NCI-H187 (cell line): ENCODE results near the gene SLC37A2.

ENCODE experiments used
- DNase-seq, 2 experiments: peaks; one replicate each; lab custom pipeline; 2025; lab: John Stamatoyannopoulos, UW

Gene SLC37A2

DNA sequence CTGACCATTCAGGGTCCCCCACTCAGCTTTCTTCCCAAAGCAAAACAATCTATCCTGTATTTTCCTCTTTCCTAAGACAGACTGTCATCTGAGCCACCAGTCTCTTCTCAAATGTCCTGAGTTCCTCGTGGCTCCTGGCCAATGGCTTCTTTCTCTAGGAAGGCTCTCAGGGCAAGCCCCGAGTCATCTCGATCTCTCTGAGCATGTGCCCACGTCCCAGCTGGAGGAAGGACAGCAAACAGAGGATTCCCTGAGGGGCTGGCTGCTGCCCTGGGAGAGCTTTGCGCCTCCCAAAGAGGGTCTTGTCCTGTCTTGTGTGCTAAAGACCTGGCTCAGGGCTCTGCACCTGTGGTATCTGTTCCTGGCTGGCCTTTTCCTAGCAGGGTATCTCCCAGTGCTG is 8.3 kb downstream of the SLC37A2 start:
- no peak for DNase-seq

DNA sequence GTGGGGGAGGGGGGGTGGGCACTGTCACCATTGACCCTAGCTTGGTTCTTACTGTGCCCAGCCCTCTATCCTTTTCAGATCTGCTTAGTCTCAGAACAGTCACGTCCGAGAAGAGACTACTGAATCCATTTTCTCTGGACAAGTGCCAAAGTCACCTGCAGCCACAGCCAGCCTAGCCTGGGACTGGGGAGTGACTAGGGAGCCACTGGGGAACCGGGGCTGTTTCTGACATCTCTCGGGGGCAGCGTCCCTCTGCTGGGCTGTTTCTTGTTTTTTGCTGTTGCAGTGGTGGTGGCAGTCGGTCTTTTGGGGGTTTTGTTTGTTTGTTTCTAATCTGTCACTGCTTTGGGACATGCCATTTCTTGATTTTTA is 8.7 kb downstream of the SLC37A2 start:
- DNase-seq: no peak

DNA sequence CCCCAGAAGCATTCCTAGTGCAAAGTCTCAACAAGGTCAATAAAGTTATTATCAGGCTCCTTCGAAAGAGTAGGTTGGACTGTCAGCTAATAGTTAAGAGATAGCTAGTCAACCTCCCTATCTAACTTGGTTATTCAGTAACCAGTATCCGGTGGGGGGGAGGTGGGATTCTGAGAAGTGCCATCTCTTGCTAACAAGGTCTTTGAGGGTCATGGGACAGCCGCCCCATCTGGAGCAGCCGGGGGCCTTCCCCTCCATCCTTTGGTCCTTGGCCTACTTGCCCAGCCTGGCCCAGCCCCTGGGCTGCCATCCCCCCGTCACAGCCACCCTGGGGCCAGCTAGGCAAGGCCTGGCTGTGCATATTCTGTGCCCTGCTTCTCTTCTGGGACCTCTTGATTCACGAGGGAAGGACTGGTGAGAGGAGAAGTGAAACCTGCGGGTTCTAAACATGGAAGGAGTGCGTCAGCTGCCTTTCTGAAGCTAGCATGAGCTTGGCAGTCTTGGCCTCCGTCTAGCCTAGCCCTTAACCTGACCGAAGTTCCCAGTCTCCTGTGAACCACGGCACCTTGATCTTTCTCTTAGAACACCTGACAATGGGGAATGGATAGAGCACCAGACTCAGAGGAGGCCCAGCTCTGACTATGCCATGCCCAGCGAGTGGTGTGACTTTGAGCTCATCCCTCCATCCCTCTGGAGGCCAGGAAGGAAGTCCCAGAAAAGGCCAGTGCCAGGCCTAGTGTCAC is 9.3 kb downstream of the SLC37A2 start:
- no peak for DNase-seq

DNA sequence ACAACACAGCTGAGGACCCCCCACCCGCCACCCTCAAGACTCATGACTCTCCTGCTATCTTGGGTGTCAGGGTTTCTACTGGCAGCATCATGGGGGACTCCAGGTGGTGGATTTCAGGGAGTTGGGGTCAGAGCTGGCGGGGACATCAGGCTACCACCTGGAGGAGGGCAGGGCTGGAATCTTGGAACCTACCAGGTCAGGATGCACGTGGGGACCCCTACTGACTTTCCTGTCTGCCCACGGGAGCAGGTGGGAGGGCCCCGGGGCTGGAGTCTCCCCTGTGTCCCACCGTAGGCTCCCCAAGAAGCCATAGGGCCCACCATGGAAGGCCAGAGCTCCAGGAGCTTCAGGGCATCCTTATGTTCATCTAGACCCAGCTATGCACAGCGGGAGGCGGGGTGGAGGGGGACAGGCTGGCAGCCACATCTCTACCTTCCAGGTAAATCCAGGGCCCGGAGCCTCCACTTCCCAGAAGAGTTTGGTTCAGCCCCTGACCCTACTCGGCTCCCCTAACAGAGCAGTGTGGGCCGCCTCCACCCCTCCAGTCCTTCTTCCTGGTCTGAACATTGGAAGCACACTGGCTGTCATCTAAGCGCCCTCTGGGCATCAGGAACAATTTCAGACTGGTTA is 10.0 kb downstream of the SLC37A2 start:
- DNase-seq: no peak

DNA sequence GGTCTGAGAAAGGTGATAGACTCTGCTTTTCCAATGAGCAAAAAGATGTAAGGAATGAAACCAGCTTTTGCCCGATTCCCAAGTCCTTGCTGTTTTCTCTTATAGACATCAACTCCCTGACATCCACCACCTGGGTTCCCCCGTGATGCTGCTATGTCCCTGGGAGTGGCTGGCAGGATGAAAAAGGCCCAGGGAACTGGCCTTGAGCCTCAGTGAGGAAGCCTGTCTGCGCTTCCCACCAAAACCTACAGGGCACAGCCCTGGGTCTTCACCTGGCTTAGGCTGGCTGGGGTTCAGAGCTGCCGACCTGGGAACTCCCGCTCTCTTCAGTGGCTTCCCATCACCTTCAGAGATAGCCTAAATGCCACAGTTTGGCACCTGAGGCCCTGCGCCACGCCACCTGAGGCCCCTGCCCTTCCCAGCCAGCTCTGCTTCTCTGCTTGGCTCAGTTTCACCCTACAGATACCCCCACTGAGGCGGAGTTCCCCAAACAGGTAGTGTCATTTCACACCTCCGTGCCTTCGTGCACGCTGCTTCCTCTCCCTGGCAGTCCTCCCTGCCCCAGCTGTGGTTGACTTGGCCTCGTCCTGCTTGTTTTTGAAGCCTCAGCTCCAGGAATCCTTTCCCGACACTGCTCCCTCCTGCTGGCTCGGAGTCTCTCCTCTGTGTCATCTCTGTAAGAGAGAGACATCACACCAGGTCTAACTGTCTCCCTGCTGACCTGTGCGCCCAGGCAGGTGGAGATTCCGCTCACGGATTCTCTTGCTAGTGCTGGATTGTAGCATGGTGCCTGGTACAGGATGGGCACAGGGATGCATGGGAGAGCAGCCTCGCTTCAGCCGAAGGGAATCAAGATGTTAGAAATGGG is 10.7 kb downstream of the SLC37A2 start:
- no peak for DNase-seq

DNA sequence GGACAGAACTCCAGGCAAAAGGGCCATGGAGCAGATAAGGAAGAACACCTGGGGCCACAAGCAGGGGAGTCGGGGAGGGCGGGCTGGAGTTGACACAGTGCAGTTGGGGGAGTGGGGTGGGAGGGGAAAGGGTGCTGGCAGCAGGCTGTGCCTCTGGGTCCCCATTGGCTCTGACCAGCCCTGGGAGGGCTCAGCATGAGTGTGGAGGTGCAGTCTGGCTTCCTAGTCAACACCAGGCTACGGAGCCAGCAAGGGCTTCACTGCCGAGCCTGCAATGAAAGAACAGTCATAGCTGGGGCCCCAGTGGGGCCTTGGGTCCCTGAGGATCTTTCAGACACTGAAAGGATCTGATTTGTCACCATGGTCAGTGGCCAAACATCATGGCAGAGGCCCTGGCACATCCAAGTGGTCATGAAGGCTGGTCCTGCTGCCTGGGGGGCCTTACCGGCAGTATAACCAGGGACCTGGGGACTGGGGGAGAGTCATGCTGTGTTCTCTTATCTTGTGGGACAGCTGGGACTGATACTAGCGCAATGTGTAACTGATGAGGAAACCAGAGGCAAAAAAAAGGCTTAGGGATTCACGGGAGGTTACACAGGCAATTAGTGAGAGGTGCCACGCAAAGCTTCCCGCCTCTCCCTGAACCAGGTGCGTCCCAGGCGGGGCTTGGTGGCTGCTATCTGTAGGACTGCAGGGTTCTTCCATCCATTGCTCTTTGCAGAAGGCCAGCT is 11.6 kb downstream of the SLC37A2 start:
- no peak for DNase-seq

DNA sequence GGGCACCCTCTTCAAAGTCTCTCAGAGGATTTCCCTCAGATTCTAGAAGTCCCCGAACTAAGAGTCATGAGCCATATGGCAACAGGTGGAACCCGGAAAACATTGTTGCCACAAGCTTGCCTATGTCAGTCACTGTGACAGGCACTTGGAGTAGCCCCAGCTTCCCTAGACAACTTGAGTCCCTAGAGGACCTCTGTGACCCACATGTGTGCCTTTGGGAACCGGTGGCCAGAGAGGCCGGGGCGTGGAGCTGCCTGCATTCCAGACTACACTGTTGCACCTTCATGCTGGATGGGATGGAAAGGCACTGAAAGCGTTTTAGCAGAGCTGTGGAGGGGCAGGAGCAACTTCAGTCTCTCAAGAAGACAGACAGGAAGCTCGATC is 12.1 kb downstream of the SLC37A2 start:
- DNase-seq: no peak

DNA sequence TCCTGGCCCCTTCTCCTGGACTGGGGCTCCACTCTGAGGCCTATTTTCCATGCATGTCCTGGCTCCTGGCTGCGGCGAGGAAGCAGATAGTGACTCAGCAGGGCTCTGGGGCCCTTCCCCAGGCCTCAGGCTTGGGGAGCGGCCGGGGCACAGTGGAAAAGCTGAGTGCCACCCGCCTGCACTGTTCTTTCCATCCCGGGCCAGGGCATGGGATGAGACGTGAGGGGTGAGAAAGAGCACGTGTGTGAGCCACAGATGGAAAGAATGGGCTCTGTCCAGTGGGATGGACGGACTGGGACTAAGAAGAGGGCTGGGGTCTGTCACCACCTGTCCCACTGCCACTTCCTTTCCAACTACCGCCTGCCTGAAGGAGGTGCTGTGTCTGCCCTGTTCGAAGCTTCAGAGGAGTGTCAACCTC is 12.8 kb downstream of the SLC37A2 start:
- no peak for DNase-seq

DNA sequence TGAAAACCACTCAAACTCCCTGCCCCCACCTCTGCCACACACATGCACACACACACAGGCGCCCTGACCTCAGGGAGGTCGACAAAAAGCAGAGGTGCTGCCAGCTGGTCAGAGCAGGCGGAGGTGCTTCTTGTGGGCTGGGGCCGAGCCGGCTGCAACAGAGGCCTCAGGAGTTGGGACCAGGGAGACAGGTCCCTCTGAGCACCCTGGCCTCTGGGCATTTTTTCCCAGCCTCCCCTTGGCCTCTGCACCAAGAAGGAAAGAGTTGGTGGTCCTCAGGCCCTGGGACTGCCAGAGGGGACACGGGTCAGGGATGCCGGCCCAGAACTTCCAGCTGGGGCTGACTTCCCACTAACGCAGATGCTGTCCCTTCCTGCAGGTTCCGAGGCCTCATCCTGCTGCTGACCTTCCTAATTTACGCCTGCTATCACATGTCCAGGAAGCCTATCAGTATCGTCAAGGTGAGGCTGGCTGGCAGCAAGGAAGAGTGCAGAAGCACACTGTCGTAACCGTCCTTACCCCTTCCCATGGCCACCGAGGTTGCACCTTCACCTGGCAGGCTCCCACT is 13.4 kb downstream of the SLC37A2 start:
- no peak for DNase-seq

DNA sequence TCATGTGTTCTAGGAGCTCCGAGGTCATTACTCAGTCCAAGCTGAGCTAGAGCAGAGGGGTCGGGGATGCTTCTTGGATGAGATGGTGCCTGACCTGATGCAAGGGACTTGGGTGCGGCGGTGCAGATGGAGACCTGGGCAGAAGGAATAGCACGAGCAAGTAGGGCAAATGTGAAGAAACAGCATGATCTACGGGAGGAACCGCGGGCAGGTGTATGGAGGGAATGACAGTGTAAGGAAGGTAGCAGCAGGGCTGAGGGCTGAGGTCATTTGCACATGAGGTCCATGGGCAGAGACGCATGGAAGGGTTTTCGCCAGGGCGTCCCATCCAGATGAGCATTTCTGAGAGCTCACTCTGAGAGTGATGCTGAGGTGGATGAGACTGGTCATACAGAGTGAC is 14.9 kb downstream of the SLC37A2 start:
- DNase-seq: no peak

DNA sequence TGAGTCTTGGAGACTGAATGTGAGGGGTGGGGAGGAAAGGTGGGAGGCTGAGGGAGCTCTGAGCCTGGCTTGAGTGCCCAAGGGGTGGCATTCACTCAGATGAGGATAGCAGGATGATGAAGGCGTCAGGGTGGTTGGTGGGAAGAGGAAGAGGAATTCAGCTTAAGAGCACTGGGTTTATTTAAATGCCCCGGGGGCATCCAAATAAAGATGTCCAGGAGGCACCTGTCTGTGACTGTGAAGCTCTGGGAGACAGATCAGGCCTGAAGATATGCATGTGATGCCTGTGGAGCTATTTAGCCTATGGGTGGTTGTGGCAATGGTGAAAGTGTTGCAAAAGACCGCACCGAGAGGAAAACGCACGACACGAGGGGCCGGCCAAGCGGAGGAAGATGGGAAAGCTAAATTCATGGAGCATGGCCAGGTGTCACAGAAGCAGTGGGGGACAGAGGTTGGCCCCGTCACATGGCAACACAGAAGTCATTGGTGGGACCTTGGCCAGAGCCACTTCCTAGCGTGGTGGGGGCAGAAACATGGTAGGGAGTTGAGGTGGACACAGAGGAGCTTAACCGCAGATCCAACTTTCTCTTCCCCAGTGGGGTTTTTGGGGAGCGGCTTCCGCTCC is 15.5 kb downstream of the SLC37A2 start:
- DNase-seq: no peak

DNA sequence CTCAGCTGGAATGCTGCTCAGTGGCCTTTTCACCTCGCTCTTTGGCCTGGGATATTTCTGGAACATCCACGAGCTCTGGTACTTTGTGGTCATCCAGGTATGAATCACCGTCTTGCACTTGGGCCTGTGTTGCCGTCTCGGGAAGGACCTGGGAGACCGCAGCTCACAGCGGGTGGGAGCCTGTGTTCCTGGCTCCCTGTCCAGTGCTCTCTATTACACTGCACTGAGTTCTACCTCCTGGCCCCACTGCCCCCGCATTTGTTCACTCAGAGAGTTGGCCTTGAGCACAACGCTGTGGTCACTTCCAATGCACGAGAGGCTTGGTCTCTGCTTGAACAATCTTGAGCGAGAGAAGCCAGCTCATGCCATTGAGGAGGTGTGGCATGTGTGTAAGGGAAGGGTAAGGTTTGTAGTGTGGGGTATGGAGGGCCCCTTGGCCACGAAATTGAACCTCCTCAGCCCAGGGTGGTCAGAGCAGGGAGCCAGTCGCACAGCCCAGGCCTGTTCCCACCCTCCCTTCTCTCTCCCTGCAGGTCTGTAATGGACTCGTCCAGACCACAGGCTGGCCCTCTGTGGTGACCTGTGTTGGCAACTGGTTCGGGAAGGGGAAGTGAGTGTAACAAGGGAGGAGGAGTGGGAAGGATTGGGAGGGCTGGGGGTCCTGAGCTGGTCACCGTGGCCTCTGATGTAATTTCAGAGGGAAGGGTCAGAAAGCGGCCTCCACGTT is 16.2 kb downstream of the SLC37A2 start:
- no peak for DNase-seq

DNA sequence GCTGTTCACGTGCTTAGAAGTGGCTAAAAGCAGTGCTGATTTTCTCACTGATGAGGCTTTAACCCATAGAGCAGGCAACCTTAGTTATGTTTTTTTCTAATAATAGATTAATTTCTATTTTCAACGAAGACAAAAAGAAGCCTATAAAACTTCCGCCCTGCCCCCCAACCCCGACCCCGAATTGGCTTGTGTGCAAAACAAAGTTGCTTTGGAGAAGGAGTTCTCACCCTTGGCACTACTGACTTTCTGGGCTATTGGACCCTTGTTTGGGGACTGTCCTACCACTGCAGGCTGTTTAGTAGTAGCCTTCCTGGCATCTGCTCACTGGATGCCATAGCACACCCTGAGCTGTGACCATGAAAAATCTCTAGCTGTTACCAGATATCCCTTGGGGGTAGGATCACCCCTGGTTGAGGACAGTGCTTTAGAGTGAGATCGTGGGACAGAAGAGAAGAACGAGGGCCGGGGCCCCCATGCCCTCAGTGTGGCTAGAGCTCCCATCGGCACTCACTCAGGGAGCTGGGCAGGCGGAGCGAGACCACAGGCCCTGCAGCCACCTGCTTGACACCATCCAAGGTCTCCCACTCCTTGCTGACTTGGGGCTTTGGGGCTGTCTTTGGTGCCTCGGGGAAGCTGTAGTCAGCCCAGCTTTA is 16.9 kb downstream of the SLC37A2 start:
- DNase-seq: no peak

DNA sequence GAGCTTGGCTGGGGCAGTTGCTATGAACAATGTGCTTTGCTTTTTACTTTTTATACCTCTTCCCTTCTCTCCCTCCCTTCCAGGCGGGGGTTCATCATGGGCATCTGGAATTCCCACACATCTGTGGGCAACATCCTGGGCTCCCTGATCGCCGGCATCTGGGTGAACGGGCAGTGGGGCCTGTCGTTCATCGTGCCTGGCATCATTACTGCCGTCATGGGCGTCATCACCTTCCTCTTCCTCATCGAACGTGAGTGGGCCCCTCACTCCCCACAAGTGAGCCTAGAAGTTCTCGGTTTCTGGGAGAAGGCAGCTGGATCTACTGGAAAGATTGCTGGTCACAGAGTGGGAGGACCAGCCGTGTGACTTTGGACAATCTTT is 17.4 kb downstream of the SLC37A2 start:
- no peak for DNase-seq

DNA sequence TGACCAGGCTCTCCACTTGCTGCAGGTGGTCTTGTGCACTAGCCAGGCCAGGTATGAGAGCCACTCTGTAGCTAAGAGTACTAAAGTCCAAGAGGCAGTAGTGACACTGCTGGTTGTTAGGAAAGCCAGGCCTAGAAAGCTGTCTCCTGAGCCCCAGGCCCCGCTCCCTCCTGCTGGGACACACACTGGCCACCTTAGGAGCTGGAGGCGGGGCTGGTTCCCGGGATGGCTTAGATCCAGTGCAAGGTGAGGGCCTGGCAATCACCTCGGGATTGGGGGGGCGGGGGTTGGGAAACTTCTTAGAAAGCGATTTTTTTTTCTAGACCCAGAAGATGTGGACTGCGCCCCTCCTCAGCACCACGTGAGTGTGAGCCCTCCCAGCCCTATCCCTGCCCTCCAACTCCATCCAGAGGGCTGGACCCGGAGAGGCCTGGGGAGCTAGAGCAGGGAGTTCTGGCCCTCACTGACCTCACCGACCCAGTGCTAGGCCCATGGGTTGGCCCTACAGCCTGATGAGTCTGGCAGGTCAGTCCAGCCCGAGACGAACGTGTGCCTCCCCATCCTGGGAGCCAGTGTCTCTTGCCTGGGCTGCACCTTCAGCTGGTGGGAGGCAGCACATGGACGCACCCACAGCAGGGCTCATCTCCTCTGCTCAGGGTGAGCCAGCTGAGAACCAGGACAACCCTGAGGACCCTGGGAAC is 18.1 kb downstream of the SLC37A2 start:
- no peak for DNase-seq

DNA sequence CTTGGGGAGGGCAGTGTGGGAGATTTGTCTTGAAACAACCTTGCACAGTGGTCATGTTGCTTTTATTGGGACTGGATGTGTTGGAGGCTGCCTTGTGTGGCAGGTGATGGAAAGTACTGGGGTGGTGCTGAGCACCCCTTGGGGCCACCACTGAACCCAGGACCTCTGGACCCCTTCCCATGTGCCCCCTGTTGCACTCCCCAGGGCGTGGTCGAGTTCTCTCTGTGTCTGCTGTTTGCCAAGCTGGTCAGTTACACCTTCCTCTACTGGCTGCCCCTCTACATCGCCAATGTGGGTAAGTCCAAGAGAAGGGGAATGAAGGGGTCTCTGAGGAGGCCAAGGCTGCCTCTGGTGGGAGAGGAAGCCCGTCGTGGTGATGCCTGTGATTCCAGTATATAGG is 18.9 kb downstream of the SLC37A2 start:
- DNase-seq: no peak

DNA sequence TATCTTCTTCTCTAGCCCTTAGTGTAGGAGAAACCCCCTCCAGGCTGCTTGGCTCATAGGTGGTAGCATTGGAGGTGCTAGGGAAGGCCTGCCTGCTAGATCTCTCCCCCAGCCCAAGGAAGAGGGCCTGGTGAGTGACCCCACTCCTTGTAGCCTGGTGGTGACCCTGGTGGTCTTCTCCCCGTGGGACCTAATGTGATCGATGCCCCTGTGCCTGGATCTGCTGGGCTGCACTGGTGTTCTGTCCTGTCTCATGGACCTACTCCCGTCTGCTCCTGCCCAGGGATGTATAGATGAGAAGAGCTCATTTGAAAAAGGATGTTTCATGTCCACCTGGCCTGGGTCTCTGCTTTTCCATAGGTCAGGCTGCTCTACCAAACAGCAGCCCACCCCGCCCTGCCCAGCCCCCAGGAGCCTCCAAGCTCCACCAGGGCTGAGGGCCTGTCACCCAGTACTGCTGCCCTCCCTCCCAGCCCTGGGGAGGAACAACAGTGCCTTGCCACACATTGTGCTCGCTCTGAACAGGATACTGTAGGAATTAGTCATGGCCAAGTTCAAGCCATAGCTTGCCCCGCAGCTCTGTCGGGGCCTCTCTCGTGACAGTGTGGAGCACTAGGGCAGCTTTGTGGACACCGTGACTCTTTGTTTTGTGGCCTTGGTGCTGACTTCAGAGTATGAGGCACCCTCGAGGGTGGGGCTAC is 19.7 kb downstream of the SLC37A2 start:
- no peak for DNase-seq

DNA sequence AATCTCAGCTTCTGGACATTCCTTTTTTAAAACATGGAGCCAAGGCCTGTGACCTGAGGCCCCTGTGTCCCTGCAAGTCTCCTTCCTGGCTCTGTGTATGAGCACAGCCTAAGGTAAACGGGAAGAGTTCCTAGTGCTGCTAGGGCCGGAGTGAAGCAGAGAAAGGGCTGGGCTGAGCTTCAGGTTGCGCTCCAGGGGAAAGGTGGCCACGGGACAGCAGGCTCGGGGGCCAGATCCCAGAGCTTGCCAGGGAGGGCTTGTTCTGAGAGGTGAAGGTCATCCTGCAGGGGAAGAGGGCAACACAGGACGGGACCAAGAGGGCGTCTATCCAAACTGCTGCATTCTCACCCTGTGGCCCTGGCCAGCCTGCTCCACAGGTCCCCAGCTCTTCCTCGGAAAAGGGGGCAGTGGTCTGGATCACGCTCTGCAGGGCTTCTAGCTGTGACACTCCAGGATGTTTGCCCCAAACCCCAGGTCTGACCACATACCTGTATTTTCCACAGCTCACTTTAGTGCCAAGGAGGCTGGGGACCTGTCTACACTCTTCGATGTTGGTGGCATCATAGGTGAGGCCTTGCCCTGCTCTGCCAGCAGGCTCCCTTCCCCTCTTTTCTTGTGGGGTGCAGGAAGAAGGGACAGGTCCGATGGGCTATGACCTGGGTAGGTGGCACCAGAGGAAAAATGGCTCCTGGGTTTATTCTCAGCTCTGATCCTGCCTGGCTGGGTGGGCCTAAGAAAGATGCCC is 20.4 kb downstream of the SLC37A2 start:
- DNase-seq: no peak

DNA sequence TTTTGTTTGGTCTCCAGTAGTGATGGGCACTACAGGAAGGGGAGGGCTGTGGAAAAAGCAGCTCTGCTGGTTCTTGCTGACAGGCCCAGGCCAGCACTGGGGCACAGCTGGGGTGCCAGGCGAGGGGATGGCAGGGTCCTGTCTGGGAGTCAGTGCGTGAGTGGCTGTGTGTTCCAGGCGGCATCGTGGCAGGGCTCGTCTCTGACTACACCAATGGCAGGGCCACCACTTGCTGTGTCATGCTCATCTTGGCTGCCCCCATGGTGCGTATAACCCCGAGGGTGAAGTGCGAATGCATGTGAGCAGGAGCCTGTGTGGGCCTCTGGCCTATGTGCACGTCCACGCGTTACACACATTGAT is 20.9 kb downstream of the SLC37A2 start:
- no peak for DNase-seq
